Measurements from ENCODE around the gene ATP8B1.
A peak's percentile ranks its signal among the peaks of the same experiment; 100 is the strongest.
"Not testable (repeated sequence)": the region's sequence is repeated elsewhere in the genome, so short reads cannot be mapped to it uniquely, and the experiment has no call there.

The ATP8B1 gene

GRCh38 chr18:57803103-57803969, at the start of gene ATP8B1:
ATP8B1 (minus strand) TSS chr18:57803315; CDS start chr18:57731807, 71,508 bp downstream.
- DNase-seq (ENCODE audit: low read depth in 2 of 2): no peak

DNA sequence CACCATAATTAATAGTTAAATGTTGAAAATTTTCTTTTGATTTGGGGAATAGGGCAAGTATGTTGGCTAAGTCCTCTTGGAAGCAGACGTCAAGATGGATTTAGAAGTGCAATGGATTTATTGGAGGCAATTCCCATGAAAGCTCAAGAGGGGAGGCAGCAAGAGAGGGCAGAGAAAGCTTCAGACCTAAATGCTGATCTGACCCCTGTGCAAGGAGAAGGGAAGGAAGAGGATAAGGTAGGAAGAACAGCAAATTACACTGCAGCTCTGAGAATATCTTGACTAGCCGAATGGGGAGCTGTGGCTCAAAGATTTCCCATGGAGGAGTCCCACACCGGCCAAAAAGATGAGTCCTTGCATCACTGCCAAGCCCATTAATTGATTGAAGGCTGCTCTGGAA, 46.9 kb upstream of the ATP8B1 start:
- DNase-seq (ENCODE audit: low read depth in 2 of 2): no peak

DNA sequence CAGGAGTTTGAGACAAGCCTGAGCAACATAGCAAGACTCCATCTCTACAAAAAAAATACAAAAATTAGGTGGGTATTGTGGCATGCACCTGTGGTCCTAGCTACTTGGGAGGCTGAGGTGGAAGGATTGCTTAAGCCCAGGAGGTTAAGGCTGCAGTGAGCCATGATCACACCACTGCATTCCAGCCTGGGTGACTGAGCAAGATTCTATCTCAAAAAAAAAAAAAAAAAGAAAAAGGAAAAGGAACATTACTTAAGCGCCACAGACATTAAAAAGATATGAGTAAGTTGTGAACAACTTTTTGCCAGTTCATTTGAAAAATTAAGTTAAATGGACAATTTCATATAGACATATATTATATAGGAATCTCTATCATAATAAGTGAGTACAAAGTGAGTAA, 45.3 kb upstream of the ATP8B1 start:
- not testable (repeated sequence) for DNase-seq (ENCODE audit: low read depth in 2 of 2)

- not testable (repeated sequence) for DNase-seq (ENCODE audit: low read depth in 2 of 2)
Measured at GRCh38 chr18:57847431-57847830, 44.3 kb upstream of the ATP8B1 start.

GRCh38 chr18:57846258-57846657, 43.1 kb upstream of the ATP8B1 start:
- no peak for DNase-seq (ENCODE audit: low read depth in 2 of 2)

GRCh38 chr18:57845605-57846074, 42.5 kb upstream of the ATP8B1 start:
- no peak for DNase-seq (ENCODE audit: low read depth in 2 of 2)

DNA sequence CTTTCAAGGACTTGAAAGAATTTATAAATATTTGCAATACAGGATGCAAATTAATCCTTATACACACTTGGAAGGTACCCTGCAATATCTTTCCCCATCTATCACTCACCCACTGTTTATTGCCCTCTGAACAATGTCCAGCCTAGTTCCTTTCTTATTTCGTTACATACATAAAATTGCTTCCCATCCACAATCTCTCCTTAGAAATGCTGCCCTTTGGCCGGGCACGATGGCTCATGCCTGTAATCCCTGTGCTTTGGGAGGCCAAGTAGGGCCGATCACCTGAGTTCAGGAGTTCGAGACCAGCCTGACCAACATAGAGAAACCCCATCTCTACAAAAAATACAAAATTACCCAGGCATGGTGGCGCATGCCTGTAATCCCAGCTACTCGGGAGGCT, 41.2 kb upstream of the ATP8B1 start:
- DNase-seq (ENCODE audit: low read depth in 2 of 2): no peak

GRCh38 chr18:57843386-57843785, 40.3 kb upstream of the ATP8B1 start:
- no peak for DNase-seq (ENCODE audit: low read depth in 2 of 2)

DNA sequence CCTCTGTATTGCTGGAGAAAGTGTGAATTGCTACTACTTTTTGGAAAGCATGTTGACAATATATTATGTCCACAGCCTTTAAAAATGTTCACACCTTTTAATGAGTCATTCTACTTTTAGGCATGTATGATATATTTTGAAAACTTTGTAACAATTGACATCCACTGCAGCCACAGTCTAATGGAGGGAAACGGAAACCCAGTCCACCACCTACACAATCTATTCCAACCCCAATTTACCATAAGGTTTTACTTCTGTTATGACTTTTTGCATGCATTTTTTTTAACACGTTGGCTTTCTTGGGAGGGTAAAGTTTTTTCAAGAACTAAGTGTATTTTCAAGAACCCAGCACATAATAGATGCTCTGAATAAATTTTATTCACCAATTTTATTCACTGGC, 38.5 kb upstream of the ATP8B1 start:
- no peak for DNase-seq (ENCODE audit: low read depth in 2 of 2)

DNA sequence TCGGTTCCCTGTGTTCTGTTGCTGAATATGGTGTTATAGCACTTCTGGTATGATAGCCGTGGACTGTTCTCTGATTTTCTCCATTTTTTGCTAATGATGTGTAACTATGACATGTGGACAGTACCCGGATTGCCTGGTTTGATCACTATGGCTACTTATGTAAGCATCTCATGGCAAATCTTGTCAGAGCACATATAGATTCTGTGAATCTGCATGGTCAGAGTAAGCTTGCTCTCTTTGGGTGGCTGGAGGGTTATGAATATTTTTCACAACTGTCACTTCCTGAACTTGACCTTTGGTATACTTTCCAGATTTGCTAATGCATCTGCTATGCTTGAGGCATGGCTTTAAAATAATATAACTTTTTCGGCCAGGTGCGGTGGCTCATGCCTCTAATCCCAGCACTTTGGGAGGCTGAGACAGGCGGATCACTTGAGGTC, 36.8 kb upstream of the ATP8B1 start:
- no peak for DNase-seq (ENCODE audit: low read depth in 2 of 2)

- DNase-seq (ENCODE audit: low read depth in 2 of 2): peak; percentile 27 to 34
Measured at GRCh38 chr18:57837917-57838548, 34.9 kb upstream of the ATP8B1 start.

DNA sequence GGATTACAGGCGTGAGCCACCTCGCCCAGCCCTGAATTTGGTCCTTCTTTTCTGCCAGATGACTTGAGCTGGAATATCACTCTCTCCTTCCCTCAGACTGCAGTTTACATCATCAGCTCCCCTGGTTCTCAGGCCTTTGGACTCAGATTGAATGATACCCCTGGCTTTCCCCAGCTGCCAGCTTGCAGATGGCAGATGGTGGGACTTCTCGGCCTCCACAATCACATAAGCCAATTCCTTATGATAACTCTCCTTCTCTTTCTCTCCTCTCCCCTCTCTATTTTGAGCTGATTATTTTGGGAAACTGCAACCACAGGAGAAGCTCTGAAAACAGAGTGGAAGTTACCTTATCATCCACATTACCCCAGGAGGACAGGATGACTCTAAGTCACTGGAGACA, 33.4 kb upstream of the ATP8B1 start:
- no peak for DNase-seq (ENCODE audit: low read depth in 2 of 2)

GRCh38 chr18:57835904-57836303, 32.8 kb upstream of the ATP8B1 start:
- DNase-seq (ENCODE audit: low read depth in 2 of 2): no peak

GRCh38 chr18:57834616-57835015, 31.5 kb upstream of the ATP8B1 start:
- no peak for DNase-seq (ENCODE audit: low read depth in 2 of 2)

- DNase-seq (ENCODE audit: low read depth in 2 of 2): peak in 1 of 2 donors; percentile 3
Measured at GRCh38 chr18:57833441-57834101, 30.5 kb upstream of the ATP8B1 start.

DNA sequence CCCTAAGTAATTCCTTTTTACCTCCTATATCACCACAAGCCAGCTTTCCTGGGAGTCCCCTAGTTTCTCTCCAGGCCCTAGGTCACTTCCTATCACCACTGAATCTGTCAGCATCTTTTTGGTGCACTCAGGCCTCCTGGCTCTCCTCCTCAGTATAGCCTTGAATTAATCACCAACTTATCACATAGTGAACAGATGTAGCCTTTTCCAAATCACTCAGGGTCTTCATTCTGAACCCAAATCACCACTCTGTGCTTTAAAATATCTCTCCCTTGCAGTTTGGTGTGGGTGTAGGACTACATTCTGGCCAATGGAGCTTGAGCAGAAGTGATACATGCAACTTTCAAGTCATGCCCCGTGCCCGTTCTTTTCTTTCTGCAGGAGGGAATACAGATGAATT, 29.6 kb upstream of the ATP8B1 start:
- no peak for DNase-seq (ENCODE audit: low read depth in 2 of 2)

GRCh38 chr18:57831597-57832377, 28.7 kb upstream of the ATP8B1 start:
- no peak for DNase-seq (ENCODE audit: low read depth in 2 of 2)

GRCh38 chr18:57827646-57828045, 24.5 kb upstream of the ATP8B1 start:
- no peak for DNase-seq (ENCODE audit: low read depth in 2 of 2)

- DNase-seq (ENCODE audit: low read depth in 2 of 2): no peak
Measured at GRCh38 chr18:57826252-57826651, 23.1 kb upstream of the ATP8B1 start.

- not testable (repeated sequence) for DNase-seq (ENCODE audit: low read depth in 2 of 2)
Measured at GRCh38 chr18:57820583-57820982, 17.5 kb upstream of the ATP8B1 start.

- DNase-seq (ENCODE audit: low read depth in 2 of 2): no peak
Measured at GRCh38 chr18:57819671-57820460, 16.8 kb upstream of the ATP8B1 start.
